Glomerular endothelial cell (primary cell): Measurements from ENCODE around the gene ANLN. TPM values are rescaled to one million over a fixed set of nuclear protein-coding genes. Genes with fewer than 3 reads are reported as not detected.

ENCODE experiments used
- DNase-seq: peaks from one replicate; pipeline ENCODE4 v3.0.0-alpha.2; 2011; ENCODE audit warnings: low read depth, low spot score; ENCODE audit errors: extremely low read depth
- total RNA-seq: library from RNA; depleted of rRNA; stranded (reverse); fragments of >200 nt; gene quantifications from 2 replicates; pipeline ENCODE4 v1.2.3, GENCODE V29; 2015

ANLN gene
- total RNA-seq, 1 donor from 2014 or later = 43.2 TPM

GRCh38 chr7:36407636-36408550 is 18.2 kb downstream of the ANLN start:
- DNase-seq = no peak

DNA sequence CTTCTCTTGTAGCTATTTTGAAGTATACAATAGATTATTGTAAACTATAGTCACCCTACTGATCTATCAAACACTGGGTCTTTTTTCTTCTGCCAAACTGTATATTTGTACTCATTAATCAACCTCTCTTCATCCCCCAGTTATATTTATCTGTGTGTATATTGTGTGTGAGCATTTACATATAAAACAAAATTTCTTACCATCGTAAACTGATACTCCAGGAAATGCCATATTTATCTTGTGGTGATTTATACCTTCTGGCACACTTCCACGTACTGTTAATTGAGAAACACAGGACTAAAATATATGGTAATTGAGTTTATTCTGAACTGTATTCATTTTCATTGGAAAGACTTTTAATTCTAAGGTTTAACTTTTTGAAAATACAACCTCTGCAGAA is 18.9 kb downstream of the ANLN start:
- DNase-seq = no peak

GRCh38 chr7:36409180-36409579 is 19.5 kb downstream of the ANLN start:
- no peak for DNase-seq

GRCh38 chr7:36415144-36415543 is 25.5 kb downstream of the ANLN start:
- DNase-seq = no peak

DNA sequence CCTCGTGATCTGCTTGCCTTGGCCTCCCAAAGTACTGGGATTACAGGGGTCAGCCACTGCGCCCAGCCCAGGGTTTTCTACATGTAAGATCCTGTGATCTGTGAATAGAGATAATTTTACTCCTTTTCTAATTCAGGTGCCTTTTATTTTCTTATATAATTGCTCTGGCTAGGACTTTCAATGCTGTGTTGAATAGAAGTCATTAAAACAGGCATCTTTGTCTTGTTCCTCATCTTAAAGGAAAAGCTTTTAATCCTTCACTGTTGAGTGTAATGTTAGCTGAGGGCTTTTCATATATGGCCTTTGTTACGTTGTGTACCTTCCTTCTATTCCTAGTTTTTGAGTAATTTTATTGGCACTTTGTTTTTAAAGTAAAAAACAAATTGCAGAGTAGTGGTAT is 26.6 kb downstream of the ANLN start:
- no peak for DNase-seq

- no peak for DNase-seq
Measured at GRCh38 chr7:36420307-36420706, 30.6 kb downstream of the ANLN start.

- no peak for DNase-seq
Measured at GRCh38 chr7:36422072-36422471, 32.4 kb downstream of the ANLN start.

DNA sequence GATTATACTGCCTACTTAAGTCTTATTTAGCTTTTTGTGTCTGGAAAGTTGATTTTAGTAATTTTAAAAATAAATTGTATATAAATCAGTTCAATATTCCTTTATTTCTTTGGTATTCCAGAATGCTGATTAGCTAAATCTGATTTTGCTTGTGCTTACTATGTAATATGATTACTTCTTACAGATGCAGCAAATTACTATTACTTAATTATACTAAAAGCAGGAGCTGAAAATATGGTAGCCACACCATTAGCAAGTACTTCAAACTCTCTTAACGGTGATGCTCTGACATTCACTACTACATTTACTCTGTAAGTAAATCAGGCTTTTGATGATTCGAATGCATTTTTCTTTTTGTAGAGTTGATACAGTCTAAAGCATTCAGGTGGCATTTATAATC is 34.0 kb downstream of the ANLN start:
- DNase-seq = no peak

DNA sequence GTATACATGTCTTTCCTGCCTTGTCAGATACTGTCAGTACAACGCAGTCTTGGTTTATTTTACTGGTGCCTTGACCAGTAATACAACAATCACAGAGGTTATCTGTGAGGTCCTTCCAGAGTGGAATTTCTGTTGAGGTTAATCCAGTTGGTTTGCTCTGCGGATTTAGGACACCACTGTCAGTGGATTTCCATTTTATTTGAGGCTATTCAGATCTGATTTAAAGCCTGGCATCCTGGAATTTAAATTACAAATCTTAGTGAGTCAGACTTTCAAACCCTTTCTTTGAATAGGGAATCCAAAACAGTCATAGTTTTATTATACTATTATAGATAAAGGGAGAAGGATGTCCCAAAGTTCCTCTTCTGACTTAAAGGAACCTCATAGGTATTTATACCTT is 40.5 kb downstream of the ANLN start:
- DNase-seq = no peak

DNA sequence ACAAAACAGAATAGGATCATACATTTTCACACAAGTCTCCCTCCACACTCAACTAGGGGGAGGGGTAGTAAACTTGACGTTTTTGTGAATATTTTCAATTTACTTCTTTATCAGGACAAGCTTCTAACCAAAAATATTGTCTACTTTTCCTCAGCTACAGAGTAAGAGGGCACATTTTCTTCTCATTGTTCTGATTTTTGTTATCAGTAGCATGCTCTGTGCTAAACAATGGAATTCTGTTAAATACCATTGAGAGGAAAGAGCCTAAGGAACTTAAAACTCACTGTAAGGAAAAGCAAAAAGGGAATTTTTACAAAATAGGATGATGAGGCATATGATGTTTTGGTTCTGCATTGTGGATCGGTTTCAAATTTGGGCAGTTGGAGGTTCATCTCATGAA is 41.2 kb downstream of the ANLN start:
- no peak for DNase-seq

GRCh38 chr7:36438211-36438610 is 48.5 kb downstream of the ANLN start:
- no peak for DNase-seq

DNA sequence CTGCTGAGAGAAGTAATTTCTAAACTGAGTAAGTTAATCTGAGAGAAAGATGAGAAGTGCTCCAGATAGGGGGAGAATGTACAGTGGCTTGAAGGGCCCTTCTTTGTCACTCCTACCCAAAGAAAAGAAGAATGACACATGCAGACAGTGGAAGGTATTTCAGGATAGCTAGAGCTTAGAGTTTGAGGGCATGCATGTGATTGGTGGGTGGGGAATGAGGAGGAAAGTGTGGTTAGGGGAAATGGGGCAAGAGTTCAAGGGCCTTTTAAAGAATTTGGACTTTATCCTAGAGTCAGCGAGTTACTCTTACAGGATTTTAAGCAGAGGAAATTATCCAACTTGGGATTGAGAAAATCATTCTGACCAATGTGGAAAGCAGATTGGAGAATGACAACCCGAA is 50.0 kb downstream of the ANLN start:
- DNase-seq = no peak

GRCh38 chr7:36440880-36441279 is 51.2 kb downstream of the ANLN start:
- DNase-seq = no peak

DNA sequence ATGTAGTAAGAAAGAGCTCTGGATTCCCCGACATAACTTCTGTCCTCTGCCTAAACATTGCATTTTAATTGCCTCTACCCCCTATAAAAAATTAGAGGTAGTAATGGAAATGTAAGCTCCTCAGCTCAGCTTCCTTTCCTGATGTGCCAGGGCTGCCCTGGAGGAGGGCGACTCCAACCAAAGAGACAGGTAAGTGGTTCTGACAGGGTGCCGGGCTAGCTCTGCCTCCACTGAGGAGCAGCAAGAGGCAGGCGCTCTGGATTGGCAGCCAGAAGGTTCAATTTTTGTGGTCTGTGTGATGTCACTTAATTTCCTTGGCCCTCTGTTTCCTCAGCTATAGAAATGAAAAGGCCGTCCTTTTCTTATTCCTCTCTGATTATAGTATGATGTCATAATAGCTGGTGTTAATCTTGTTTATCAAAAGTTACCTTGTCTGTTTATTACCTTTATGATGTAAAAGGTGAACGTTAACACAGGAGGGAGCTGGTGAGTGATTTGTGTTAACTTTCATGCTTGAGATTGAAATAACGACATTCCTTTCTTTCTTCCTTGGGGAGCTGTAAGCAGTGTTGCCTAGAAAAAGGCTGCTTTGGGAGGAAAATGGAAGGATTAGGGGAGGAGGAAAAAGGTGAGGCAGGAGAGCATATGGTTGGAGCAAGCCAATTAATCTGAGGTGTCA is 51.8 kb downstream of the ANLN start:
- no peak for DNase-seq

- no peak for DNase-seq
Measured at GRCh38 chr7:36448781-36449379, 59.2 kb downstream of the ANLN start.

GRCh38 chr7:36449685-36450084 is 60.0 kb downstream of the ANLN start:
- DNase-seq = no peak

DNA sequence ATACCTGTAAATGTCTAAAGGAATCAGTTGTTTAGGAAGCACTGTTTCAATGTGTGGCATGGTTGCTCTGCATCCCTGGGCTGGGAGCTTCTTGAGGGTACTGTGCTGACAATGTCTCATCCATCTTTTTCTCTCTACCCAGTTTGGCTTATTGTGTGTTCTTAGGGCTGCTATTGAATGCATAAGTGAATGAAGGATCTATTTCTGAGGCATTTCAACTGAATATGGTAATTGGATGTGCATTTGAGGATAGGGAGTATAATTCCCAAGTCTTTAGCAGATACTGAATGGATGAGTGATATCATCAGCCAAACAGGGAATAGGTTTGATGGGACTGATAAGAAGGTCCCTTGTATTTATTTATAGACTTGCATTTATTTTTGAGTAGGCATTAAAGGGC is 64.1 kb downstream of the ANLN start:
- no peak for DNase-seq

DNA sequence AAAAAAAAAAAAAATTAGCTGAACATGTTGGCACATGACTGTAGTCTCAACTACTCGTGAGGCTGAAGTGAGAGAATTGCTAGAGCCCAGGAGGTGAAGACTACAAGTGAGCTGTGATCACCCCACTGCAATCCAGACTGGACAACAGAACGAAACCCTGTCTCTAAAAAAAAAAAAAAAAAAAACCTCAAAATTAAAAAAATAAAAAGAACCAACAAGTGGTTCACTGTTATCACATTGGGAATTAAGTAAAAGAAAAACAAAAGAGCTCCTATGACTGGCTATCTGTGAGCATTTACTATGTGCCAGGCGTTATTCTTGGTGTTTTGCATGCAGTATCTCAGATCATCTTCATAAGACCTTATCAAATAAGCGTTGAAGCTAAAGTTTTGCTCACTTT is 66.0 kb downstream of the ANLN start:
- DNase-seq = no peak

DNA sequence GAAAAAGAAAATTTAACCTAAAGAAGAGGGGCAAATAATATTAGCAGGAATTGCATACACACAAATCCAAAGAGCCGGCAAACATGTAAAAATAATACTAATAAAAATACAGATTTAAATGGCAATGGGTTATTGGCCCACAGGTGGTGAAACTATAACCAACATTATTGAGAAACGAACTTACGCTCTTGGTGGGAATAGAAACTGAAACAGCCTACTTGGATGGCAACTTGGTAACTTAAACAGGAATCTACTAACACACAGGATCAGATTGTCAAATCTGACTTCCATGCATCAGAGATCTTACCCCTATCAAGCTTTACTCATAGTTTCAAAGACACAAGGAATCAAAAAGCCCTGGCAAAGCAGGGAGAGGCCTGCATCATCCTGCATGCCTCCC is 66.5 kb downstream of the ANLN start:
- DNase-seq = no peak

DNA sequence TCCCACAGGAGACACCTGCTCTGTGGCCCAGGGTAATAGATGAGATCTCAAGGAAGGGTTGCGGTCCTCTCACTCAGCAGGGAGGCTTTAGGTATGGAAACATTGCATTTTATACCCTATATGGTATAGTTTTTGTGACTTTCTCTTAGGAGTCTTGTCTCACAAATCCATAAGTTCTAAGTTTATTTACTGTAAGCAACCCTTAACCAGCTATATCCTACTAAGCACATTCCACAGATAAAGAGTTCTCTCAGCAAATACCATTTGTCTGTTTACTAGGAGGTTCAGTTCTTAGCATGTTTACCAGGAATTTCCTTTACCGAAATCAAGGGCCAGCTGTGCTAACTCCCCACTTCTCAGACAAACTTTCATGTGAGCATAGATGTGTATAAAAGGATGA is 66.9 kb downstream of the ANLN start:
- no peak for DNase-seq

GRCh38 chr7:36459236-36459960 is 69.7 kb downstream of the ANLN start:
- no peak for DNase-seq
